T-helper 1 cell treated with Interleukin-12 subunit alpha and Interleukin-12 subunit beta and Interleukin-4 antibody, amounts not matched to agents 30 ng/mL and 1 ng/mL, for 36 hours (primary cell): Measurements from ENCODE around the gene ZNF761. TPM values are rescaled to one million over a fixed set of nuclear protein-coding genes. Genes with fewer than 3 reads are reported as not detected.
"Not testable (repeated sequence)": the region's sequence is repeated elsewhere in the genome, so short reads cannot be mapped to it uniquely, and the experiment has no call there.

Experiments
- intact Hi-C: fragments of 100-400 bp; cut with micrococcal nuclease; formaldehyde crosslinking; loops from one replicate; pipeline ENCODE4 v1.15.1; 2024
- total RNA-seq: library from RNA; stranded (reverse); gene quantifications from 2 replicates; pipeline ENCODE4 v1.2.3, GENCODE V29; 2022

ZNF761 gene
- total RNA-seq, 1 donor from 2014 or later: 12.7 TPM

DNA sequence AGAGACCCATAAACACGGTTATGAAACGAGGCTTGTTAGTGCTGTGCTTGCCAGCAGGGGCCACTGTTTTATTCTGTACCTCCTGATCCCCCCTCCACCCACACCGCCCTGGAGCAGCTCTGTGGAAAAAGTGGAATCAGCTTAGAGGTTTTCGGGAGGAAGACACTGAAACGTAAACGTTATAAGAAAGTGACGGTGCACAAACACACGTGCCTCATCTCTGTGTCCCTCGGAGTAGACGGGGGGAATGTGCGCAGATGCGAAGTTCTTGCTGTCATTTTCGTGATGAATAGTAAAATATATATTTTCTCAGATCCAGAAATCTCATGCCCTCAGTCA, 72.5 kb downstream of the ZNF761 start:
- intact Hi-C loops: not testable (repeated sequence)

DNA sequence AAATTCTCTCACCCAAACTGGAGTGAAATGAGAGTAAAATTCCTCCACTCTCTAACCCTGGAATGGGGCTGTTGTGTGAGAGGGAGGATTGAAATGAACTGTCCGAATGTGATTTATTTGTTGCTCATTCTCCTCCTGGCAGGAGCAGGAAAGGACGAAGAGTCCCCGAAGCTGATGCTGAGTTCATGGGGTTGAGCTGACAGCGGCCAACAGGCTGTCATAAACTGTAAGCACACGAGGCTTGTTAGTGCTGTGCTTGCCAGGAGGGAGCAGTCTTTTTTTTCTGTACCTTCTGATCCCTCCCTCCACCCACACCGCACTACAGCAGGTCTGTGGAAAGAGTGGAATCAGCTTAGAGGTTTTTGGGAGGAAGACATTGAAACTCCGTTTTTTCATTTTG, 73.1 kb downstream of the ZNF761 start:
- intact Hi-C loops: no loop called here

DNA sequence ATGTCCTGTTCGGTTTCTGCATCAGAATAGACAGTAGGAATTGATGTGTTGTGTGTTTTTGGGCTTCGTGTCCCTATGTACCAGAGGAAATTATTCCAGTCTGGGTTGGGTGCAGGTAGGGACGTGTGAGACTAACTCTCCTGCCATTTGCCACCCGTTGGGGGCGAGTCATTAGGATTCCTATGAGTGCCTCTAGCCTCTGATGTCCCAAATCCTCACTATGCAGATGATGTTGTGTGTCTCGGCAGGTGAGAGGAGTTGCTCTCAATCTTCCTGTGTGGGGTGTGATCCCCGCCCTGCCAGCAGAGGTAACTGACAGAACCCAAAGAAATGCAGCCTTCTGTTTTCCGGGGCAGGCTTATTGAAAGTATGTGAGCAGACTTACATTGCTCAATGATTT, 74.9 kb downstream of the ZNF761 start:
- intact Hi-C loops: no loop called here

Other genes starting within 250 kb of the ZNF761 start
- 1.8 and 2.3 TPM in 2 replicates for gene ZNF665, start 238.6 kb upstream of the ZNF761 start, total RNA-seq
- 2.5 and 3.2 TPM in 2 replicates for gene ZNF677, start 177.1 kb upstream of the ZNF761 start, total RNA-seq
- gene VN1R2, start 173.7 kb upstream of the ZNF761 start, total RNA-seq: not detected in 2 replicates
- gene VN1R4, start 164.3 kb upstream of the ZNF761 start, total RNA-seq: not detected in 2 replicates
- 10.0 and 10.2 TPM in 2 replicates for gene ZNF845, start 98.2 kb upstream of the ZNF761 start, total RNA-seq
- gene ZNF525, start 66.3 kb upstream of the ZNF761 start, total RNA-seq: 15.5 and 15.8 TPM in 2 replicates
- gene ZNF765, start 36.8 kb upstream of the ZNF761 start, total RNA-seq: 10.2 and 13.7 TPM in 2 replicates
- 3.1 and 5.6 TPM in 2 replicates for gene ZNF813, start 35.7 kb downstream of the ZNF761 start, total RNA-seq
- gene ZNF331, start 106.2 kb downstream of the ZNF761 start, total RNA-seq: 13.7 and 15.6 TPM in 2 replicates
- gene DPRX, start 200.0 kb downstream of the ZNF761 start, total RNA-seq: not detected in 2 replicates